Measurements from ENCODE around the gene MBP. TPM values are rescaled to one million over a fixed set of nuclear protein-coding genes. Genes with fewer than 3 reads are reported as not detected.

MBP gene
- total RNA-seq, 1 donor from 2014 or later, result 90.6 TPM

DNA sequence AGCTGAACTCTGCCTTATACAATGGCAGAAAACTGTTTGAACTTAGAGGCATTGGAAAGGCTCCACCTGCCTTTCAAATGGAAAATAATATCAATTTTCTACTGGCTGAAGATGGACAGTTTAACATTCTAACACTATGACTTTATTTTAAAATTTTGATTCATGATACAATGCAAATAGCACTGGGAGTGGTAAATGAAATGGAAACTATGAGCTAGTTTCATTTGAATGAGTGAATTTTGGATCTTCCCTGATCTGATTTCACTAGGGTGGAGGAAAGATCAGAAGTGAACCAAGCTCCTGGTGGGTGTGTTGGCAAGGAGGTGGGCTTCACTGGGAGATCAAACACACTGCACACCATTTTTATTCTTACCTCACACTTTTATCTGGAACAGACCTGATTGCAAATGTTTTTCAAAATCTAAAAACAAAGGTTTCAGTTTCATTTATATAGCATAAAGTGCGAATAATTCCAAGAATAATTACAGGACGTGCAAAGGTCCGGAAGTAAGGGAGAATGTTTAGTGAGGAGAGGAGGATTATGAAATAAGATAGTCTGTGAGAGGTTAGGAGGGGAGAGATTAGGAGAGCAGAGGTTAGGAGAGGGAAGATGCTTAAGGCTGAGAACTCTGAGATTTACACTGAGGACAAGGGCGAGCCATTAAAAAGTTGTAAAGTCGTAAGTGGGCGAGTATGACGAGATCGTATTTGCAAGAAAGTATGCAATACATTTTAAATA, 18.6 kb upstream of the MBP start:
- H3K4me1 ChIP-seq, result no peaks in the 10 kb centered on the region
- DNase-seq (no peak), ATAC-seq (no peak)
- H3K36me3 ChIP-seq, result no peaks in the 10 kb centered on the region
- H3K27ac ChIP-seq, result no peak overlapping the region
- intact Hi-C loops (cut with DNase I), result no loop called here
- TF ChIP-seq, protein P1, sequence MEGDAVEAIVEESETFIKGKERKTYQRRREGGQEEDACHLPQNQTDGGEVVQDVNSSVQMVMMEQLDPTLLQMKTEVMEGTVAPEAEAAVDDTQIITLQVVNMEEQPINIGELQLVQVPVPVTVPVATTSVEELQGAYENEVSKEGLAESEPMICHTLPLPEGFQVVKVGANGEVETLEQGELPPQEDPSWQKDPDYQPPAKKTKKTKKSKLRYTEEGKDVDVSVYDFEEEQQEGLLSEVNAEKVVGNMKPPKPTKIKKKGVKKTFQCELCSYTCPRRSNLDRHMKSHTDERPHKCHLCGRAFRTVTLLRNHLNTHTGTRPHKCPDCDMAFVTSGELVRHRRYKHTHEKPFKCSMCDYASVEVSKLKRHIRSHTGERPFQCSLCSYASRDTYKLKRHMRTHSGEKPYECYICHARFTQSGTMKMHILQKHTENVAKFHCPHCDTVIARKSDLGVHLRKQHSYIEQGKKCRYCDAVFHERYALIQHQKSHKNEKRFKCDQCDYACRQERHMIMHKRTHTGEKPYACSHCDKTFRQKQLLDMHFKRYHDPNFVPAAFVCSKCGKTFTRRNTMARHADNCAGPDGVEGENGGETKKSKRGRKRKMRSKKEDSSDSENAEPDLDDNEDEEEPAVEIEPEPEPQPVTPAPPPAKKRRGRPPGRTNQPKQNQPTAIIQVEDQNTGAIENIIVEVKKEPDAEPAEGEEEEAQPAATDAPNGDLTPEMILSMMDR (IDR thresholded peaks at IDR 0.05), result no peak
- no peaks in the 10 kb centered on the region for H3K9me3 ChIP-seq
- H3K27me3 ChIP-seq (ENCODE audit: low read depth), result no peaks in the 10 kb centered on the region
- no peak overlapping the region for H3K4me3 ChIP-seq

DNA sequence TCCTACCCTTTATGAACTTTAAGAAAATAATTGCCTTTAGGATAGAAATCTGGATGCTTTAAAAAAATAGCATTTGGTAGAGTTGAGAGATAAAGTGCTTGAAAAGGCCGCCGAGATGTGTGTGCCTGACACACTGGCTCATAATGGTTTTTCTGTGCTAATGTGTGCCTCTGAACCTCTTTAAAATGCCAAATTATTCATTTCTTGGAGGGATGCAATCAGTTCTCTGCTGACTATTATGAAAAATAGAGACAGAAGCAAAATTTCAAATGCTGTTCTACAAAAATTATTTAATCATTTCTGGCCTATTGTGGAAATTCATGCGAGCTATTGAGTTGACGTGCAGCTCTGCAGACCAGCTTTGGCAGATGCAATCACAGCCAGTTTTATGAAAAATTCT, 18.0 kb upstream of the MBP start:
- no peak for DNase-seq
- H3K4me3 ChIP-seq, result no peak overlapping the region
- no peaks in the 10 kb centered on the region for H3K4me1 ChIP-seq
- no peaks in the 10 kb centered on the region for H3K9me3 ChIP-seq
- H3K36me3 ChIP-seq, result no peaks in the 10 kb centered on the region
- ATAC-seq, result no peak
- H3K27me3 ChIP-seq (ENCODE audit: low read depth), result no peaks in the 10 kb centered on the region
- intact Hi-C loops (cut with DNase I), result no loop called here
- TF ChIP-seq, protein P1 (IDR thresholded peaks at IDR 0.05), result no peak
- H3K27ac ChIP-seq, result no peak overlapping the region

DNA sequence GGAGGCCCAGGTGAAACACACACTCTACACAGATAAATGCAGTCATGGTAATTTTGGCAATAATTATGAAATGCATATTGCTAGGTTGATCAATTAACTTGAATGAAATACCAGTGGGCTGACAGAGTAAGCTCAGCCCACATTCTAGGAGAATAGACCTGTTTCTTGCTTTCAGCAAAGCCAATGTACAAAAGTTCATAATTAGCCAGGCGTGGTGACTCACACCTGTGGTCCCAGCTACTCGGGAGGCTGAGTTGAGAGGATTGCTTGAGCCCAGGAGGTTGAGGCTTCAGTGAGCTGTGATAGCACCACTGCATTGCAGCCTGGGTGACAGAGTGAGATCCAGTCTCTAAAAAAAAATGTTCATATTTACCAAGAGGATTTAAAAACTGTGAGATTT, 15.7 kb upstream of the MBP start:
- Histone ChIP-seq H3K27ac (no peak overlapping the region), H3K9me3 (peaks cover 4% of the 10 kb centered on the region), H3K4me1 (no peaks in the 10 kb centered on the region), H3K36me3 (no peaks in the 10 kb centered on the region), H3K4me3 (no peak overlapping the region), H3K27me3 (ENCODE audit: low read depth) (no peaks in the 10 kb centered on the region)
- no peak for ATAC-seq
- TF ChIP-seq, protein P1 (IDR thresholded peaks at IDR 0.05), result no peak
- intact Hi-C loops (cut with DNase I), result no loop called here
- DNase-seq, result no peak

DNA sequence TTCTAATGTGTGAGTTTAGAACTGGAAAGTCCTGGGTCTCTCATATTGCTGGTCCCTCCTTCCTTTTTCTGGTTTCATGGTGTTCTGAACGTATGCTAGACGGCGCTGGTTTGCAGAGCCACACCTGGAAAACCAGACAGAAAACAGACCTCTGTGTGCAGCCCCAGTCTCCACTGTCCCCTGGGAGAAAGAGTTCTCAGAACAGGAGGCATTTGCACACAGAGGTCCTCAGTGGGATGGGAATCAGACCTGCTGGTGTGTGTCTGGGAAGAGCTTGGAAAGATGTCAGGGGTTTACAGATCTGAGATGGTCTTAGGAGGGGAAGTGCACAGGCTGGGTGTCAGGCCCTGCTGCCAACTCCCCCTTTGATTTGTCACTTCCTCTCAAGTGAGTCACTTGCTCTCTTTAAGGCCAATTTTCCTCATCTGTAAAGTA, 14.9 kb upstream of the MBP start:
- H3K27ac ChIP-seq, result no peak overlapping the region
- H3K4me3 ChIP-seq, result no peak overlapping the region
- no peaks in the 10 kb centered on the region for H3K4me1 ChIP-seq
- H3K36me3 ChIP-seq, result no peaks in the 10 kb centered on the region
- peaks cover 8% of the 10 kb centered on the region for H3K9me3 ChIP-seq
- TF ChIP-seq, protein P1 (IDR thresholded peaks at IDR 0.05), result no peak
- H3K27me3 ChIP-seq (ENCODE audit: low read depth), result no peaks in the 10 kb centered on the region
- ATAC-seq (peak in 1 of 2 donors; percentile 60), DNase-seq (no peak)
- intact Hi-C loops (cut with DNase I), result no loop called here

DNA sequence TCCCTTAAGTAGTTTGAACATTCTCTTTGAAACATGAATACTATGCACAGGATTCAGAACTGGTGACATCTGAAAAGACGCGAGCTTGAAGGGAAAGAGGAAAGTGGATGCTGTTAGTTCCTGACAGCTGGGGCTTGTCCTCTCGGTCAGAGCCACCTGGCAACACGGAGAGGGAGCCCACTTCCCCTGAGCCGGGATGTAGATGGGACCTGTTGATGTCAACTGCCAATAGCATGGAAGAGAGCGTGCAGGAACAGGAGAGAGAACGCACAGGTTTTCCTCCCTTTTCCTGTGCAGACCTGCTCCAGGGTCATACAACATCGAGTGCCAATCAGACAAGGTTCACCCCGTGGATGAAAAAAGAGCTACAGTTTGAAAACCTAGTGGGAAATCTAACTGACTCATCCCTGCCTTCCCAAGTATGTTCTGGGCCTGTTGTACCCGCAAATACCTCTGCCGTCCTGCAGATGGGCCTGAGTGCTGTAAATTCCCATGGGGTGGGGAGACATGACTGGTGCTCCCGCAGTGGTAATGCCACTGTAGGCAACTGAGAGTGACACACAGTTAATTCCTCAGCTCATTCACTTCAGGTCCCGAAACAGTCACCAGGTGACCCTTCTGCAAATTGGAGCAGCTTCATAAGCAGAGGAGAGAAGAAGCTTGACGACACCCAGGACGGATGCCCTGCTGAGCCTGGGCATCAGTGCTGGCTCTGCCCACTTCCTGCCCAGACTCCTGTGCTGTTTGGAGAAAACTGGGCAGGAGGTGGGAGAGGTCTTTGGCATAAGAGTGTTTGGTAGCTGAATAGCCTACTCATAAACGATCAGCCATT, 13.9 kb upstream of the MBP start:
- intact Hi-C loops (cut with DNase I), result no loop called here
- Histone ChIP-seq H3K36me3 (no peaks in the 10 kb centered on the region), H3K27me3 (ENCODE audit: low read depth) (no peaks in the 10 kb centered on the region), H3K27ac (no peak overlapping the region), H3K9me3 (peaks cover 8% of the 10 kb centered on the region), H3K4me3 (no peak overlapping the region), H3K4me1 (no peaks in the 10 kb centered on the region)
- ATAC-seq (no peak), DNase-seq (no peak)
- TF ChIP-seq, protein P1 (IDR thresholded peaks at IDR 0.05), result no peak

All from lower lobe of right lung (tissue), 2 donors.